ENCODE measurements around the gene SNIP1. TPM values are rescaled to one million over a fixed set of nuclear protein-coding genes. Genes with fewer than 3 reads are reported as not detected.

Gene SNIP1, protein sequence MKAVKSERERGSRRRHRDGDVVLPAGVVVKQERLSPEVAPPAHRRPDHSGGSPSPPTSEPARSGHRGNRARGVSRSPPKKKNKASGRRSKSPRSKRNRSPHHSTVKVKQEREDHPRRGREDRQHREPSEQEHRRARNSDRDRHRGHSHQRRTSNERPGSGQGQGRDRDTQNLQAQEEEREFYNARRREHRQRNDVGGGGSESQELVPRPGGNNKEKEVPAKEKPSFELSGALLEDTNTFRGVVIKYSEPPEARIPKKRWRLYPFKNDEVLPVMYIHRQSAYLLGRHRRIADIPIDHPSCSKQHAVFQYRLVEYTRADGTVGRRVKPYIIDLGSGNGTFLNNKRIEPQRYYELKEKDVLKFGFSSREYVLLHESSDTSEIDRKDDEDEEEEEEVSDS
- 10.0 and 14.1 TPM in 2 replicates for total RNA-seq

DNA sequence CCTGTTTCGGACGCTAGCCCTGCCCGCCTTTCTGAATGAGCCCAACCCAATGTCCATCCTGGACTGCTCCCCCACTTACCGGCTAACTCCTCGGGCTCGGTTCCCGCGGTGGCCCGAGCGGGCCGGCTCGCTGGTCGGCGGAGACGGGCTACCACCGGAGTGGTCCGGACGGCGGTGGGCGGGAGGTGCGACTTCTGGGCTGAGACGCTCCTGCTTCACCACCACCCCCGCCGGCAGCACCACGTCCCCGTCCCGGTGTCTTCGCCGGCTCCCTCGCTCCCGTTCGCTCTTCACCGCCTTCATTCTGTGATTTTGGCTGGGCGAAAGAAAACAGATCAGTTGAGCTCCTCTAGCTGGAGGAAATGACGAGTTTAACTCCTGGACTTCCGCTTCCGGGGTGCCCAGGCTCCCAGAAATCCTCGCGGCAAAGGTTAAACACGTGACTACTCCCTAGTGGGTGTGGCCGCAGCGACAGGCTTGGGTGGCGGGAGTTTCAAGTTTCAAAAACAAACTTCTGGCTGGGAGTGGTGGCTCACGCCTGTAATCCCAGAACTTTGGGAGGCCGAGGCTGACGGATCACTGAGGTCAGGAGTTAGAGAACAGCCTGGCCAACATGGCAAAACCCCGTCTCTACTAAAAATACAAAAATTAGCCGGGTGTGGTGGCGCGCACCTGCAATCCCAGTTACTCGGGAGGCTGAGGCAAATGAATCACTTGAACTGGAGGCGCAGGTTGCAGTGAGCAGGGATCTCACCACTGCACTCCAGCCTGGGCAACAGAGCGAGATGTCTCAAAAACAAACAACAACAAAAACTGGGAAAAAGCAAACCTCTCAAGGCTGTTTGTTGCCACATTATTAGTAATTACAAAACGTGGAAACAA, at the start of gene SNIP1:
TSS of gene SNIP1 (minus strand) at position 367 of the 882 bp plus-strand sequence. CDS start at position 303, 64 bp downstream.
- TF ChIP-seq CTCF (IDR thresholded peaks at IDR 0.05; ENCODE audit: extremely low read depth, low read depth, low read length) = no peak
- Histone ChIP-seq H3K27me3 (ENCODE audit: insufficient read depth, low read length) (no peaks in the 10 kb centered on the region), H4K20me1 (ENCODE audit: insufficient read depth, low read length) (peaks cover 17% of the 10 kb centered on the region), H2AFZ (ENCODE audit: low read length) (peak within 1 kb of the TSS; percentile 85), H3K4me1 (ENCODE audit: insufficient read depth, low read length) (peaks cover 34% of the 10 kb centered on the region), H3K79me2 (ENCODE audit: insufficient read depth, low read length) (peaks cover 45% of the 10 kb centered on the region), H3K9me3 (ENCODE audit: low read depth, low read length) (no peaks in the 10 kb centered on the region), H3K27ac (ENCODE audit: low read depth, low read length) (peak within 1 kb of the TSS; percentile 92), H3K36me3 (ENCODE audit: insufficient read depth, low read length) (no peaks in the 10 kb centered on the region), H3K4me2 (ENCODE audit: insufficient read depth, low read length) (peak within 1 kb of the TSS; percentile 89), H3K4me3 (ENCODE audit: insufficient read depth, low read length) (peak within 1 kb of the TSS; percentile 99)
- peak; percentile 97 for DNase-seq (ENCODE audit: insufficient read length, low spot score, missing footprints)

GRCh38 chr1:37602750-37603694, 48.9 kb upstream of the SNIP1 start:
- Histone ChIP-seq H2AFZ (ENCODE audit: low read length) (no peak overlapping the region), H3K27me3 (ENCODE audit: insufficient read depth, low read length) (peaks cover 2% of the 10 kb centered on the region), H4K20me1 (ENCODE audit: insufficient read depth, low read length) (no peaks in the 10 kb centered on the region), H3K4me2 (ENCODE audit: insufficient read depth, low read length) (no peak overlapping the region), H3K4me3 (ENCODE audit: insufficient read depth, low read length) (no peak overlapping the region), H3K9me3 (ENCODE audit: low read depth, low read length) (no peaks in the 10 kb centered on the region), H3K36me3 (ENCODE audit: insufficient read depth, low read length) (no peaks in the 10 kb centered on the region), H3K27ac (ENCODE audit: low read depth, low read length) (no peak overlapping the region), H3K79me2 (ENCODE audit: insufficient read depth, low read length) (no peaks in the 10 kb centered on the region), H3K4me1 (ENCODE audit: insufficient read depth, low read length) (peaks cover 10% of the 10 kb centered on the region)
- no peak for DNase-seq (ENCODE audit: insufficient read length, low spot score, missing footprints)
- peak; percentile 75 for TF ChIP-seq CTCF (IDR thresholded peaks at IDR 0.05; ENCODE audit: extremely low read depth, low read depth, low read length)

GRCh38 chr1:37601441-37601840, 47.3 kb upstream of the SNIP1 start:
- H3K27me3 ChIP-seq (ENCODE audit: insufficient read depth, low read length) = peaks cover 2% of the 10 kb centered on the region
- no peaks in the 10 kb centered on the region for H3K36me3 ChIP-seq (ENCODE audit: insufficient read depth, low read length)
- no peak overlapping the region for H2AFZ ChIP-seq (ENCODE audit: low read length)
- H3K4me1 ChIP-seq (ENCODE audit: insufficient read depth, low read length) = peaks cover 12% of the 10 kb centered on the region
- no peaks in the 10 kb centered on the region for H4K20me1 ChIP-seq (ENCODE audit: insufficient read depth, low read length)
- H3K9me3 ChIP-seq (ENCODE audit: low read depth, low read length) = no peaks in the 10 kb centered on the region
- DNase-seq (ENCODE audit: insufficient read length, low spot score, missing footprints) = no peak
- no peak overlapping the region for H3K4me3 ChIP-seq (ENCODE audit: insufficient read depth, low read length)
- no peaks in the 10 kb centered on the region for H3K79me2 ChIP-seq (ENCODE audit: insufficient read depth, low read length)
- H3K27ac ChIP-seq (ENCODE audit: low read depth, low read length) = no peak overlapping the region
- H3K4me2 ChIP-seq (ENCODE audit: insufficient read depth, low read length) = no peak overlapping the region
- TF ChIP-seq CTCF (IDR thresholded peaks at IDR 0.05; ENCODE audit: extremely low read depth, low read depth, low read length) = no peak
